HEK293 (cell line): Measurements from ENCODE around the gene PIK3C2A.

Experiments
- CTCF ChIP-seq: fragments of 450-650 bp; formaldehyde crosslinking; IDR thresholded peaks from 2 replicates; pipeline ENCODE4 v1.5.1; 2016; ENCODE audit warnings: missing biosample characterization, missing genetic modification characterization
- MZF1 ChIP-seq: fragments of 450-650 bp; formaldehyde crosslinking; IDR thresholded peaks from 2 replicates; pipeline ENCODE4 v1.5.1; 2017; ENCODE audit warnings: missing biosample characterization, missing genetic modification characterization, borderline replicate concordance
- PRDM10 ChIP-seq: fragments of 450-650 bp; formaldehyde crosslinking; IDR thresholded peaks from 2 replicates; pipeline ENCODE4 v1.5.1; 2016; ENCODE audit warnings: missing biosample characterization, missing genetic modification characterization
- PRDM4 ChIP-seq: fragments of 450-650 bp; formaldehyde crosslinking; IDR thresholded peaks from 2 replicates; pipeline ENCODE4 v1.5.1; 2017; ENCODE audit warnings: missing biosample characterization, missing genetic modification characterization
- ZNF670 ChIP-seq: fragments of 450-650 bp; formaldehyde crosslinking; IDR thresholded peaks from 2 replicates; pipeline ENCODE4 v1.5.1; 2016; ENCODE audit warnings: missing biosample characterization, missing genetic modification characterization, low read depth
- ZSCAN23 ChIP-seq: fragments of 450-650 bp; formaldehyde crosslinking; IDR thresholded peaks from 2 replicates; pipeline ENCODE4 v1.5.1; 2016; ENCODE audit warnings: missing biosample characterization, missing genetic modification characterization

- TF ChIP-seq PRDM4 (tag by site-specific recombination) (no peak), CTCF (no peak), ZSCAN23 (tag by site-specific recombination) (no peak), ZNF670 (tag by site-specific recombination) (no peak), PRDM10 (tag by site-specific recombination) (no peak), MZF1 (tag by site-specific recombination) (no peak)
Measured at GRCh38 chr11:17256512-17256911, 48.7 kb upstream of the PIK3C2A start.
